ENCODE measurements around the gene SMC1B. TPM values are rescaled to one million over a fixed set of nuclear protein-coding genes. Genes with fewer than 3 reads are reported as not detected.
"Not testable (repeated sequence)": the region's sequence is repeated elsewhere in the genome, so short reads cannot be mapped to it uniquely, and the experiment has no call there.

SMC1B gene
- total RNA-seq, 4 donors from 2014 or later = 0.35 TPM; not detected in 3

DNA sequence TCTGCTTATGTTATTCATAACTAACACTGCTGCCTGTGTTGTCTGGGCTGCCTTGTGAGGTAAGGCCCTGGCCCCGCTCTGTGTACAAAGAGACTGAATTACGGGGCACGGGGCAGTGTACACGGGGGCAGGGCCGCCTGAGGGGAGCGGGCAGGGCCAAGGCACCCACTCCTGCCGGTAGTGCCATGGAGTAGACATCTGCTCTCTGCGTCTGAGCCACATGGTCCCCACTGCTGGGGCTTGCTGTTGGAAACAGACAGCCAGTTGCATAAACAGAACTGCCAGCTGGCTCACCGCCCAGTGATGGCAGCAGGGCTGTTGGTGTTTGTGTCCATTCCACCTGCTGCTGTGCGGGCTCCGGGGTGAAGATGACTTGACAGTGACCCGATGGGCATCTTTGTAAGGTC, 83.9 kb downstream of the SMC1B start:
- DNase-seq = no peak
- Histone ChIP-seq H3K27ac (no peak overlapping the region), H3K9me3 (no peaks in the 10 kb centered on the region), H3K4me1 (no peaks in the 10 kb centered on the region), H3K36me3 (no peaks in the 10 kb centered on the region), H3K4me3 (no peak overlapping the region), H3K27me3 (no peaks in the 10 kb centered on the region)
- intact Hi-C loops (cut with DNase I; ENCODE audit: low total_unique reads) = no loop called here
- TF ChIP-seq POLR2A (IDR thresholded peaks at IDR 0.05) = no peak
- TF ChIP-seq, protein P1, sequence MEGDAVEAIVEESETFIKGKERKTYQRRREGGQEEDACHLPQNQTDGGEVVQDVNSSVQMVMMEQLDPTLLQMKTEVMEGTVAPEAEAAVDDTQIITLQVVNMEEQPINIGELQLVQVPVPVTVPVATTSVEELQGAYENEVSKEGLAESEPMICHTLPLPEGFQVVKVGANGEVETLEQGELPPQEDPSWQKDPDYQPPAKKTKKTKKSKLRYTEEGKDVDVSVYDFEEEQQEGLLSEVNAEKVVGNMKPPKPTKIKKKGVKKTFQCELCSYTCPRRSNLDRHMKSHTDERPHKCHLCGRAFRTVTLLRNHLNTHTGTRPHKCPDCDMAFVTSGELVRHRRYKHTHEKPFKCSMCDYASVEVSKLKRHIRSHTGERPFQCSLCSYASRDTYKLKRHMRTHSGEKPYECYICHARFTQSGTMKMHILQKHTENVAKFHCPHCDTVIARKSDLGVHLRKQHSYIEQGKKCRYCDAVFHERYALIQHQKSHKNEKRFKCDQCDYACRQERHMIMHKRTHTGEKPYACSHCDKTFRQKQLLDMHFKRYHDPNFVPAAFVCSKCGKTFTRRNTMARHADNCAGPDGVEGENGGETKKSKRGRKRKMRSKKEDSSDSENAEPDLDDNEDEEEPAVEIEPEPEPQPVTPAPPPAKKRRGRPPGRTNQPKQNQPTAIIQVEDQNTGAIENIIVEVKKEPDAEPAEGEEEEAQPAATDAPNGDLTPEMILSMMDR (IDR thresholded peaks at IDR 0.05) = no peak

DNA sequence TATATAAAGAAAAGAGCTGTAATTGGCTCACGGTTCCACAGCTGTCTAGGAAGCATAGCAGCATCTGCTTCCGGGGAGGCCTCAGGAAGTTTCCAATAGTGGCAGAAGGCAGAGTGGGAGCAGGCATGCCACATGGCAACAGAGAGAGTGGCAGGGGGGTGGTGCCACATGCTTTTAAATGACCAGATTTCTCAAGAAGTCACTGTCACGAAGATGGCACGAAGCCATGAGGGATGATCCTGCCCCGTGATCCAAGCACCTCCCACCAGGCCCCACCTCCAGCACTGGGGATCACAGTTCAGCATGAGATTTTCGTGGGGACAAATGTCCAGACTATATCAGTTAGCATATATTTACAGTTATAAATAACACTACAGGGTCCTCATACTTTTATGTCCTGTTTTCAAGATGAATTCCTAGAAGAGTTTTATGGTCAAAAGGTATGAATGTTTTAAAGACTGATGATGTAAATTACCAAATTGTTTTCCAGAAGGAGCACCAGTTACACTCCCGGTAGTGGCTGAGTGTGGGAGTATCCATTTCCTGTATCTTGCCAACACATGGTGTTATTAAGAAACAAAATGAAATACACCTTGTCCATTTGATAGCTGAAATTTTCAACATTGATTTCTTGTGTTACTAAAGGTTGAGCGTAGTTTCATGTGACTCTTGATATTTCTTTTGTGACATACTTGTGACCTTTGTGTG, 84.4 kb downstream of the SMC1B start:
- H3K27ac ChIP-seq = no peak overlapping the region
- intact Hi-C loops (cut with DNase I; ENCODE audit: low total_unique reads) = no loop called here
- no peak for DNase-seq
- H3K36me3 ChIP-seq = no peaks in the 10 kb centered on the region
- H3K9me3 ChIP-seq = no peaks in the 10 kb centered on the region
- no peaks in the 10 kb centered on the region for H3K27me3 ChIP-seq
- H3K4me3 ChIP-seq = no peak overlapping the region
- no peak for TF ChIP-seq POLR2A (IDR thresholded peaks at IDR 0.05)
- TF ChIP-seq, protein P1 (IDR thresholded peaks at IDR 0.05) = no peak
- no peaks in the 10 kb centered on the region for H3K4me1 ChIP-seq

DNA sequence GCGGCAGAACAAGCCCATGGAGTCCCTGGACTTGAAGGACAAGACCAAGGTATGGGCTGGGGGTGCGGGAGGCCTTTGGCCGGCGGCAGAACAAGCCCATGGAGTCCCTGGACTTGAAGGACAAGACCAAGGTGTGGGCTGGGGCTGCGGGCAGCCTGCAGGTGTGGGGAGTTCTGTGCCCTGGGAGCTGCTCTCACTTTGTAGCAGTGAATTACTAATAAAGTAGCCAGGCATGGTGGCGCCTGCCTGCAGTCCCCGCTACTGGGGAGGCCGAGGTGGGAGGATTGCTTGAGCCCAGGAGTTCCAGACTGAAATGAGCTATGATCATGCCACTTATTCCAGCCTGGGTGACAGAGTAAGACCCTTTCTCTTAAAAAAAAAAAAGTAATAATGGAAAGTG, 85.1 kb downstream of the SMC1B start:
- H3K4me3 ChIP-seq; H3K4me1 ChIP-seq; H3K27ac ChIP-seq; H3K9me3 ChIP-seq; H3K27me3 ChIP-seq; DNase-seq; intact Hi-C loops (cut with DNase I; ENCODE audit: low total_unique reads); H3K36me3 ChIP-seq: not testable (repeated sequence)

DNA sequence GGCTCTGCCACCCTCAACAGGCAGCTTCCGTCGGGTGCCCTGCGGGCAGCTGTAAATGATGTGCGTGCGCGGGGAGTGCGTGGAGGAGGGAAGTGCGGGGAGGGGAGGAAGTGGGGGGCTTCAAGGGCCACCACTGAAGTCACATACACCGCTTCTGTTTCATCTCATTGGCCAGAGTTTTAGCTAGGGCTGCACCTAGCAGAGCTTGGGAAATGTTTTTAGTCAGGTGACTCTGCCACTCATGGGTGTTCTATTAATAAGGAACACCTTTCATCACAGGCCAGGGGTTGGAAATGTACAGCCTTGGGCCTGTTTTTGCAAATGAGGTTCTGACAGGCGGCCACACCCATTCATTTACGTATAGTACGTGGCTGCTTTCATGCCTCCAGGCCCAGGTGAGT, 89.1 kb downstream of the SMC1B start:
- no peak for TF ChIP-seq POLR2A (IDR thresholded peaks at IDR 0.05)
- TF ChIP-seq, protein P1 (IDR thresholded peaks at IDR 0.05) = no peak
- intact Hi-C loops (cut with DNase I; ENCODE audit: low total_unique reads) = no loop called here
- Histone ChIP-seq H3K27me3 (no peaks in the 10 kb centered on the region), H3K27ac (no peak overlapping the region), H3K4me1 (no peaks in the 10 kb centered on the region), H3K4me3 (no peak overlapping the region), H3K36me3 (no peaks in the 10 kb centered on the region), H3K9me3 (no peaks in the 10 kb centered on the region)
- DNase-seq = no peak

DNA sequence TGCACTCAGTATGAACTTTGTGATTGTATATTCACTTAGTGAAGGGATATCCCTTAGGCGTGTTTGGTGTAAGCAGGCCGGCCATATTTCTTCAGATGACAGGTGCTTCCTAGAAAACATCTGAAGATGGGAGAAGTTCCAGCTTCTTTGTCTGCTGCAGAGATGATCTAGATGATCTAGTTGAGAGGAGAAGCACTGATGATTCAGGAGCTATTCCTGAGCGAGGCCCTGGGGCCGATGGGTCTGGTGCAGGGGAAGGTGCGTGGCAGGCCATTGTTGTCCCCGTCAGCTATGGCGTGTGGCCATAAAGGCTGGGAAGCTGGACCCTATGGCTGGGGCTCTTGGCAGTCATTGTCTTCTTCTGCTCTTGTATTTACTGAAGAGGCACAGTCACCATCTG, 89.7 kb downstream of the SMC1B start:
- intact Hi-C loops (cut with DNase I; ENCODE audit: low total_unique reads) = no loop called here
- H3K27me3 ChIP-seq = no peaks in the 10 kb centered on the region
- H3K9me3 ChIP-seq = no peaks in the 10 kb centered on the region
- H3K4me1 ChIP-seq = no peaks in the 10 kb centered on the region
- TF ChIP-seq POLR2A (IDR thresholded peaks at IDR 0.05) = no peak
- TF ChIP-seq, protein P1 (IDR thresholded peaks at IDR 0.05) = no peak
- no peak overlapping the region for H3K4me3 ChIP-seq
- H3K36me3 ChIP-seq = no peaks in the 10 kb centered on the region
- no peak overlapping the region for H3K27ac ChIP-seq
- DNase-seq = no peak

Measured in uterus (tissue), 4 donors.